ENCODE measurements around the gene TADA3. TPM values are rescaled to one million over a fixed set of nuclear protein-coding genes. Genes with fewer than 3 reads are reported as not detected.

TADA3 gene
- total and polyA plus RNA-seq, 9 of the 15 experiments (the other 6 are each of a cell fraction or from before 2014, with no cell fraction given) = 4.1 to 110 (median 74.8) TPM

DNA sequence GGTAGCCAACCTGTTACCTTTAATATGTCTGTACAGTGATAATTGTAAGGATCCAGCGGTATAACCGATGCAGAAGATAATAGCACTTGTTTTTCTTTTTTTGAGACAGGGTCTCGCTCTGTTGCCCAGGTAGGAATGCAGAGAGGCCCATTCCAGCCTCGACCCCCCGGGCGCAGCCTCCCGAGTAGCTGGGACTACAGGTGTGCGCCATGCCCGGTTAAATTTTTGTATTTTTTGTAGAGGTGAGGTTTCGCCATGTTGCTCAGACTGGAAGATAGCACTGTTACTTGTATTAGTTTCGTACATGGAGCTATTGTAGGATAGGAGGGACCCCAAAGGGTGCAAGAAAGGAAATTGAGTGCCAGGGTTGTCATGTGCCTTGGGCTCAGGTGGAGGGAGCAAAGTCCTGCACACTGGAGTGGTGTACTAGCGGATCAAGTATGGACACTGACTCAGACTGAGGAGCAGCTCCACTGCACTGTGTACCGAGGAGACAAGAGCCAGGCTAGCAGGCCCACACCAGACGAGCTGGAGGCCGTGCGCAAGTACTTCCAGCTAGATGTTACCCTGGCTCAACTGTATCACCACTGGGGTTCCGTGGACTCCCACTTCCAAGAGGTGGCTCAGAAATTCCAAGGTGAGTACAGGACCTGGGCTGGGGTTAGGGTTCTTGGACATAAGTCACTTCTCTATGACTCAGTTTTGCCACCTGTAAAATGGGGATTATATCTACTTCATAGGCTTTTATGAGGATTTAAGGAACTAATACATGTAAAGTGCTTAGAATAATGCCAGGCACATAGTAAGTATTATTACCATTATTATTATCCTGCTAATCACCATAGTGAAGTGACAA lies 41.5 kb downstream of the TADA3 start (continued):
- TF ChIP-seq, protein P1, sequence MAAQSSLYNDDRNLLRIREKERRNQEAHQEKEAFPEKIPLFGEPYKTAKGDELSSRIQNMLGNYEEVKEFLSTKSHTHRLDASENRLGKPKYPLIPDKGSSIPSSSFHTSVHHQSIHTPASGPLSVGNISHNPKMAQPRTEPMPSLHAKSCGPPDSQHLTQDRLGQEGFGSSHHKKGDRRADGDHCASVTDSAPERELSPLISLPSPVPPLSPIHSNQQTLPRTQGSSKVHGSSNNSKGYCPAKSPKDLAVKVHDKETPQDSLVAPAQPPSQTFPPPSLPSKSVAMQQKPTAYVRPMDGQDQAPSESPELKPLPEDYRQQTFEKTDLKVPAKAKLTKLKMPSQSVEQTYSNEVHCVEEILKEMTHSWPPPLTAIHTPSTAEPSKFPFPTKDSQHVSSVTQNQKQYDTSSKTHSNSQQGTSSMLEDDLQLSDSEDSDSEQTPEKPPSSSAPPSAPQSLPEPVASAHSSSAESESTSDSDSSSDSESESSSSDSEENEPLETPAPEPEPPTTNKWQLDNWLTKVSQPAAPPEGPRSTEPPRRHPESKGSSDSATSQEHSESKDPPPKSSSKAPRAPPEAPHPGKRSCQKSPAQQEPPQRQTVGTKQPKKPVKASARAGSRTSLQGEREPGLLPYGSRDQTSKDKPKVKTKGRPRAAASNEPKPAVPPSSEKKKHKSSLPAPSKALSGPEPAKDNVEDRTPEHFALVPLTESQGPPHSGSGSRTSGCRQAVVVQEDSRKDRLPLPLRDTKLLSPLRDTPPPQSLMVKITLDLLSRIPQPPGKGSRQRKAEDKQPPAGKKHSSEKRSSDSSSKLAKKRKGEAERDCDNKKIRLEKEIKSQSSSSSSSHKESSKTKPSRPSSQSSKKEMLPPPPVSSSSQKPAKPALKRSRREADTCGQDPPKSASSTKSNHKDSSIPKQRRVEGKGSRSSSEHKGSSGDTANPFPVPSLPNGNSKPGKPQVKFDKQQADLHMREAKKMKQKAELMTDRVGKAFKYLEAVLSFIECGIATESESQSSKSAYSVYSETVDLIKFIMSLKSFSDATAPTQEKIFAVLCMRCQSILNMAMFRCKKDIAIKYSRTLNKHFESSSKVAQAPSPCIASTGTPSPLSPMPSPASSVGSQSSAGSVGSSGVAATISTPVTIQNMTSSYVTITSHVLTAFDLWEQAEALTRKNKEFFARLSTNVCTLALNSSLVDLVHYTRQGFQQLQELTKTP (IDR thresholded peaks at IDR 0.05; ENCODE audit: low read depth in 1 of 2, partially characterized antibody in 2 of 2) = no peak
- TF ChIP-seq, protein P2, sequence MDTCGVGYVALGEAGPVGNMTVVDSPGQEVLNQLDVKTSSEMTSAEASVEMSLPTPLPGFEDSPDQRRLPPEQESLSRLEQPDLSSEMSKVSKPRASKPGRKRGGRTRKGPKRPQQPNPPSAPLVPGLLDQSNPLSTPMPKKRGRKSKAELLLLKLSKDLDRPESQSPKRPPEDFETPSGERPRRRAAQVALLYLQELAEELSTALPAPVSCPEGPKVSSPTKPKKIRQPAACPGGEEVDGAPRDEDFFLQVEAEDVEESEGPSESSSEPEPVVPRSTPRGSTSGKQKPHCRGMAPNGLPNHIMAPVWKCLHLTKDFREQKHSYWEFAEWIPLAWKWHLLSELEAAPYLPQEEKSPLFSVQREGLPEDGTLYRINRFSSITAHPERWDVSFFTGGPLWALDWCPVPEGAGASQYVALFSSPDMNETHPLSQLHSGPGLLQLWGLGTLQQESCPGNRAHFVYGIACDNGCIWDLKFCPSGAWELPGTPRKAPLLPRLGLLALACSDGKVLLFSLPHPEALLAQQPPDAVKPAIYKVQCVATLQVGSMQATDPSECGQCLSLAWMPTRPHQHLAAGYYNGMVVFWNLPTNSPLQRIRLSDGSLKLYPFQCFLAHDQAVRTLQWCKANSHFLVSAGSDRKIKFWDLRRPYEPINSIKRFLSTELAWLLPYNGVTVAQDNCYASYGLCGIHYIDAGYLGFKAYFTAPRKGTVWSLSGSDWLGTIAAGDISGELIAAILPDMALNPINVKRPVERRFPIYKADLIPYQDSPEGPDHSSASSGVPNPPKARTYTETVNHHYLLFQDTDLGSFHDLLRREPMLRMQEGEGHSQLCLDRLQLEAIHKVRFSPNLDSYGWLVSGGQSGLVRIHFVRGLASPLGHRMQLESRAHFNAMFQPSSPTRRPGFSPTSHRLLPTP (IDR thresholded peaks at IDR 0.05; ENCODE audit: borderline replicate concordance, extremely low read depth, insufficient read length) = no peak
- TF ChIP-seq TCF3 (CRISPR knock-in tag; IDR thresholded peaks at IDR 0.05) (no peak), HNRNPL (IDR thresholded peaks at IDR 0.05; ENCODE audit: low read depth, low read length) (no peak), ZSCAN29 (IDR thresholded peaks at IDR 0.05) (no peak), ZBED1 (IDR thresholded peaks at IDR 0.05) (no peak), RBM39 (optimal IDR thresholded peaks at IDR 0.05; ENCODE audit: low read depth, low read length) (peak; percentile 23), ZNF75A (CRISPR knock-in tag; IDR thresholded peaks at IDR 0.05) (no peak), TRIM24 (IDR thresholded peaks at IDR 0.05) (no peak), ZNF121 (CRISPR knock-in tag; conservative IDR thresholded peaks at IDR 0.05) (peak; percentile 44), CBX1 (IDR thresholded peaks at IDR 0.05; ENCODE audit: low read depth) (peak; percentile 68; the same call in 1 of the 2 replicates), RBM25 (IDR thresholded peaks at IDR 0.05; ENCODE audit: low read depth, low read length, severe bottlenecking) (peak; percentile 99)
- TF ChIP-seq, protein P3, sequence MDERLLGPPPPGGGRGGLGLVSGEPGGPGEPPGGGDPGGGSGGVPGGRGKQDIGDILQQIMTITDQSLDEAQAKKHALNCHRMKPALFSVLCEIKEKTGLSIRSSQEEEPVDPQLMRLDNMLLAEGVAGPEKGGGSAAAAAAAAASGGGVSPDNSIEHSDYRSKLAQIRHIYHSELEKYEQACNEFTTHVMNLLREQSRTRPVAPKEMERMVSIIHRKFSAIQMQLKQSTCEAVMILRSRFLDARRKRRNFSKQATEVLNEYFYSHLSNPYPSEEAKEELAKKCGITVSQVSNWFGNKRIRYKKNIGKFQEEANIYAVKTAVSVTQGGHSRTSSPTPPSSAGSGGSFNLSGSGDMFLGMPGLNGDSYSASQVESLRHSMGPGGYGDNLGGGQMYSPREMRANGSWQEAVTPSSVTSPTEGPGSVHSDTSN (CRISPR knock-in tag; IDR thresholded peaks at IDR 0.05; ENCODE audit: low read depth) = no peak
- TF ChIP-seq, protein P3 (tag; conservative IDR thresholded peaks at IDR 0.05; ENCODE audit: low read depth) = no peak
- TF ChIP-seq, protein P4, sequence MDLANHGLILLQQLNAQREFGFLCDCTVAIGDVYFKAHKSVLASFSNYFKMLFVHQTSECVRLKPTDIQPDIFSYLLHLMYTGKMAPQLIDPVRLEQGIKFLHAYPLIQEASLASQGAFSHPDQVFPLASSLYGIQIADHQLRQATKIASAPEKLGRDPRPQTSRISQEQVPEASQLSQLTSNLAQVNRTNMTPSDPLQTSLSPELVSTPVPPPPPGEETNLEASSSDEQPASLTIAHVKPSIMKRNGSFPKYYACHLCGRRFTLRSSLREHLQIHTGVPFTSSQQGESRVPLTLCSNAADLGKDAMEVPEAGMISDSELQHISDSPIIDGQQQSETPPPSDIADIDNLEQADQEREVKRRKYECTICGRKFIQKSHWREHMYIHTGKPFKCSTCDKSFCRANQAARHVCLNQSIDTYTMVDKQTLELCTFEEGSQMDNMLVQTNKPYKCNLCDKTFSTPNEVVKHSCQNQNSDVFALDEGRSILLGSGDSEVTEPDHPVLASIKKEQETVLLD (IDR thresholded peaks at IDR 0.05) = no peak

Measured in K562 (cell line).